ENCODE results near the gene IL4. TPM values are rescaled to one million over a fixed set of nuclear protein-coding genes. Genes with fewer than 3 reads are reported as not detected.

The IL4 gene
- total RNA-seq, 6 experiments from 2014 or later, result not detected

DNA sequence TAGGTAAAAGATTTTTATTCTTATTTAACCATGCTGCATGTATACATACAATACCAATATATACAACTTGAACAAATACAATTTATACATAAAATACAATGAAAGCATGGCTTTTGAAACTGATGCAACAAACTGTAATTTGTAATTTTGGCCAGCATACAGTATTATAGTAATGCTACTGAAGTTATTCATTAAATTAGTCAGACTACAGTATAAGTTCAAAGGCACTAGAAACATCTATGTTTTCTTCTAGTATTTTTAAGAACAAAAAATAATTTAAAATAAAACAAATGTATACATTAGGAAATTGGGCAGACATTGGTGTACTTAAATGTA lies 18.8 kb downstream of the IL4 start:
- Histone ChIP-seq H3K9me3 (no peaks in the 10 kb centered on the region), H3K4me1 (no peaks in the 10 kb centered on the region)
- intact Hi-C loops (cut with DNase I), result no loop called here

DNA sequence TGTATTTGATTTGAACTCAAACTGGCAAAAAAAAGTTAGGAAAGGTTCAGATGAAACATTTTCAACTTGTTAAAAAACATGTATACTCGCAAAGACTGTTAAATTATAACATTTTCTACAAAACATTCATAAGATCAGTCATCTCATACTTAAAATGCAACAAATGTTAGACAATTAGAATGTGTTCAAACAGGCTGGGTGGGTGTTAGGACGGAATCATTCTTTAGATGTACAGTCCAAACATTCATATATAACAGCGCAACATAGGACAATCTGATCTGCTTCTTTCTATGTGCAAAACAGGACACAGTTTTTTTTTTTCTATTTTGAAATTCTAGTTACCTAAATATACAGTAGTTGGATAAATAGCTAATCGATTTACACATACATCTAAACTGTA lies 22.2 kb downstream of the IL4 start:
- Histone ChIP-seq H3K4me3 (no peak overlapping the region), H3K27ac (no peak overlapping the region), H3K27me3 (no peaks in the 10 kb centered on the region), H3K9me3 (no peaks in the 10 kb centered on the region), H3K4me1 (no peaks in the 10 kb centered on the region), H3K36me3 (no peaks in the 10 kb centered on the region)
- no peak for DNase-seq
- 84% methylated on average over 4 of the region's 4 CpGs for WGBS (ENCODE audit: insufficient coverage, low coverage, low lambda C conversion rate, missing lambda C conversion rate)
- TF ChIP-seq, protein P1, sequence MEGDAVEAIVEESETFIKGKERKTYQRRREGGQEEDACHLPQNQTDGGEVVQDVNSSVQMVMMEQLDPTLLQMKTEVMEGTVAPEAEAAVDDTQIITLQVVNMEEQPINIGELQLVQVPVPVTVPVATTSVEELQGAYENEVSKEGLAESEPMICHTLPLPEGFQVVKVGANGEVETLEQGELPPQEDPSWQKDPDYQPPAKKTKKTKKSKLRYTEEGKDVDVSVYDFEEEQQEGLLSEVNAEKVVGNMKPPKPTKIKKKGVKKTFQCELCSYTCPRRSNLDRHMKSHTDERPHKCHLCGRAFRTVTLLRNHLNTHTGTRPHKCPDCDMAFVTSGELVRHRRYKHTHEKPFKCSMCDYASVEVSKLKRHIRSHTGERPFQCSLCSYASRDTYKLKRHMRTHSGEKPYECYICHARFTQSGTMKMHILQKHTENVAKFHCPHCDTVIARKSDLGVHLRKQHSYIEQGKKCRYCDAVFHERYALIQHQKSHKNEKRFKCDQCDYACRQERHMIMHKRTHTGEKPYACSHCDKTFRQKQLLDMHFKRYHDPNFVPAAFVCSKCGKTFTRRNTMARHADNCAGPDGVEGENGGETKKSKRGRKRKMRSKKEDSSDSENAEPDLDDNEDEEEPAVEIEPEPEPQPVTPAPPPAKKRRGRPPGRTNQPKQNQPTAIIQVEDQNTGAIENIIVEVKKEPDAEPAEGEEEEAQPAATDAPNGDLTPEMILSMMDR (IDR thresholded peaks at IDR 0.05), result no peak
- no peak for TF ChIP-seq POLR2A (IDR thresholded peaks at IDR 0.05)
- intact Hi-C loops (cut with DNase I), result no loop called here
- ATAC-seq, result no peak

More for the DNA sequence above, 18.8 kb downstream of the IL4 start:
- no peak for TF ChIP-seq POLR2A (IDR thresholded peaks at IDR 0.05)
- TF ChIP-seq, protein P1 (IDR thresholded peaks at IDR 0.05), result no peak
- Histone ChIP-seq H3K27ac (no peak overlapping the region), H3K27me3 (no peaks in the 10 kb centered on the region), H3K4me3 (no peak overlapping the region), H3K36me3 (no peaks in the 10 kb centered on the region)
- DNase-seq (no peak), ATAC-seq (no peak)

DNA sequence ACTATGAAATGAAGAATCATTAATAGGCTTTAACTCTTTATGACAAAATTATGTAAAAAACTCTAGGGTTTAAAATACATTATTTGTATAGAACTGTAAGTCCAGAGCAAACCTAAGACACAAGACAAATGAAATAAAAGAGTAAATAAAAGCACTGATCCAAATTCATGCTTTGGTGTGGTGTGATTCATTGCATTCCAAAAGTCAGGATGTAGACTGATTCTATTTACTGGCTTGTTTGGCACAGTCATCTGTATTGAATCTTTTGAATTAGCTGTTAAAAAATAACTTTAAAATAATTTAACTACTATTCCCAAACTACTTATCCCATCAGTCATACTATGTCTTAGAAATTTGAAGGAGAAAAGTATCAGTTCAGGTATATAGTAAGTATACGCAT lies 31.1 kb downstream of the IL4 start:
- intact Hi-C loops (cut with DNase I), result no loop called here
- WGBS (ENCODE audit: insufficient coverage, low coverage, low lambda C conversion rate, missing lambda C conversion rate), result 100% methylated on average over 1 of the region's 1 CpG
- ATAC-seq, result peak in 1 of 4 donors; percentile 64
- no peaks in the 10 kb centered on the region for H3K9me3 ChIP-seq
- no peaks in the 10 kb centered on the region for H3K36me3 ChIP-seq
- H3K4me3 ChIP-seq, result no peak overlapping the region
- DNase-seq, result no peak
- H3K27ac ChIP-seq, result no peak overlapping the region
- H3K27me3 ChIP-seq, result no peaks in the 10 kb centered on the region
- H3K4me1 ChIP-seq, result no peaks in the 10 kb centered on the region
- no peak for TF ChIP-seq POLR2A (IDR thresholded peaks at IDR 0.05)
- TF ChIP-seq, protein P1 (IDR thresholded peaks at IDR 0.05), result no peak

DNA sequence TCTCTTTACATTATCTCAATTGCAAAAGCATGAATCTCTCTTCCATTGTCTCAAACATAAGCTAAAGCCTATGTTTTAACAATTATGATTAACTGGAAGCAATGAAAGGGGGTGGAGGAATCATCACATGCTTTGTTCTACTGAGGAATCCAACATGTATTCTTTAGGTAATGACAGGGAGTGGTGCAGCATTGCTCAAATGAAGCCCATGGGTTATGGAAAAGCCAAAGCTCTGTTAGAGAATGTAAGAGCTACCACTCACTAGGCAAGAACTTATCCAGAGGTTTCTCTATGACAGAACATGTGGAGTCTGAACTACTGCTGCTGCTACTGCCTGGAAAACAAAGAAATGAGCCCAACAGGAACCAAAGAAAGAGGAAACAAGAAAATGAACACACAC lies 34.9 kb downstream of the IL4 start:
- ATAC-seq (no peak), DNase-seq (no peak)
- Histone ChIP-seq H3K36me3 (no peaks in the 10 kb centered on the region), H3K27me3 (no peaks in the 10 kb centered on the region), H3K27ac (no peak overlapping the region), H3K4me3 (no peak overlapping the region), H3K4me1 (no peaks in the 10 kb centered on the region), H3K9me3 (no peaks in the 10 kb centered on the region)
- intact Hi-C loops (cut with DNase I), result no loop called here
- TF ChIP-seq POLR2A (IDR thresholded peaks at IDR 0.05), result no peak
- TF ChIP-seq, protein P1 (IDR thresholded peaks at IDR 0.05), result no peak

Data from right lobe of liver (tissue), 6 donors.